HG03575 (cell line): ENCODE data around the gene CCNY.
A peak's percentile ranks its signal among the peaks of the same experiment; 100 is the strongest.

Experiments used
- ATAC-seq: cut with Tn5 transposase; IDR thresholded peaks from one replicate; pipeline ENCODE4 v1.9.1; 2021; ENCODE audit not compliant: unreplicated experiment, insufficient number of reproducible peaks, low FRiP score; ENCODE audit errors: extremely low read depth

The CCNY gene

GRCh38 chr10:35329520-35329919 is 6.8 kb upstream of the CCNY start:
- no peak for ATAC-seq

- no peak for ATAC-seq
Measured at GRCh38 chr10:35331894-35332640, 4.2 kb upstream of the CCNY start.

GRCh38 chr10:35334297-35334696 is 2.0 kb upstream of the CCNY start:
- ATAC-seq, result no peak

GRCh38 chr10:35335133-35336083 is 901 bp upstream of the CCNY start:
- ATAC-seq, result no peak

- no peak for ATAC-seq
Measured at GRCh38 chr10:35336921-35337823, 863 bp downstream of the CCNY start.

GRCh38 chr10:35339942-35340341 is 3.6 kb downstream of the CCNY start:
- ATAC-seq, result peak; percentile 47

- no peak for ATAC-seq
Measured at GRCh38 chr10:35340975-35341374, 4.7 kb downstream of the CCNY start.

- peak; percentile 76 for ATAC-seq
Measured at GRCh38 chr10:35341521-35341920, 5.2 kb downstream of the CCNY start.

GRCh38 chr10:35342183-35342753 is 6.0 kb downstream of the CCNY start:
- no peak for ATAC-seq

GRCh38 chr10:35343739-35344138 is 7.4 kb downstream of the CCNY start:
- no peak for ATAC-seq

GRCh38 chr10:35345383-35345742 is 9.1 kb downstream of the CCNY start:
- ATAC-seq, result no peak

- no peak for ATAC-seq
Measured at GRCh38 chr10:35346248-35346647, 9.9 kb downstream of the CCNY start.

GRCh38 chr10:35347121-35347562 is 10.8 kb downstream of the CCNY start:
- no peak for ATAC-seq

- ATAC-seq, result no peak
Measured at GRCh38 chr10:35347899-35348608, 11.7 kb downstream of the CCNY start.

GRCh38 chr10:35348609-35349388 is 12.5 kb downstream of the CCNY start:
- no peak for ATAC-seq

GRCh38 chr10:35349389-35349915 is 13.1 kb downstream of the CCNY start:
- ATAC-seq, result no peak

- no peak for ATAC-seq
Measured at GRCh38 chr10:35351021-35351420, 14.7 kb downstream of the CCNY start.
